ENCODE measurements around the gene OVCA2. TPM values are rescaled to one million over a fixed set of nuclear protein-coding genes. Genes with fewer than 3 reads are reported as not detected.
A peak's percentile ranks its signal among the peaks of the same experiment; 100 is the strongest.

OVCA2 gene
- polyA plus RNA-seq, 2 of the 4 experiments (the other 2 are of a cell fraction) = 54.6 to 66.3 TPM

DNA sequence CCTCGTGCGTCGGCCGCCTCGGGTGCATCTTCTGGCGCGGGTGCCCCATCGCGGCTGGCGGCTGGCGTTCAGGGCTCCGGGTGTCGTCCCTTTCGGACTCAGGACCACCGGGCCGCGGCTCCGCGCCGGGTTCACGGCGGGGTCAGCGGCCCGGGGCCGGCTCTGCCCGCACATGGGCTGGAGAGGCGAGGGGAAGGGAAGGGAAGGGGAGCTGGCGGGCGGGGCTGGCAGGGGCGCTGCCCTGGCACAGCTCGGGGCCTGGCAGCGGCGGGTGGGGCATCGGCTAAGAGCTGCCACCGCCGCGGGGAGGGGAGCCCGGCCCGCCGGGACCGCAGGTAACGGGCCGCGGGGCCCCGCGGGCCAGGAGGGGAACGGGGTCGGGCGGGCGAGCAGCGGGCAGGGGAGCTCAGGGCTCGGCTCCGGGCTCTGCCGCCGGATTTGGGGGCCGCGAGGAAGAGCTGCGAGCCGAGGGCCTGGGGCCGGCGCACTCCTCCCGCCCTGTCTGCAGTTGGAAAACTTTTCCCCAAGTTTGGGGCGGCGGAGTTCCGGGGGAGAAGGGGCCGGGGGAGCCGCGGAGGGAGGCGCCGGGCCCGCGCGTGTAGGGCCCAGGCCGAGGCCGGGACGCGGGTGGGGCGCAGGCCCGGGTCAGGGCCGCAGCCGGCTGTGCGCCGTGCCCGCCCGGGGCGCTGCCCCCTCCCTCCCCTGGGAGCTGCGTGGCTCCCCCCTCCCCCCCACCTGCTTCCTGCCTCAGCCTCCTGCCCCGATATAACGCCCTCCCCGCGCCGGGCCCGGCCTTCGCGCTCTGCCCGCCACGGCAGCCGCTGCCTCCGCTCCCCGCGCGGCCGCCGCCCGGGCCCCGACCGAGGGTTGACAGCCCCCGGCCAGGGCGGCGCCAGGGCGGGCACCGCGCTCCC lies 13.7 kb downstream of the OVCA2 start:
- ATAC-seq = no peak; a peak in 1 of 6 replicates
- peak overlapping the region; percentile 50 for H3K4me3 ChIP-seq
- 96% methylated on average over 57 of the region's 113 CpGs for WGBS (ENCODE audit: missing lambda C conversion rate)
- ChIA-PET CTCF (interaction anchor here (0.6 to 9.1 kb wide), 51 partner anchors 14 to 357 kb away, joined by 3 to 492 read pairs (median 8); partner anchors contain the start of genes OVCA2, SGSM2, SMG6 and SRR), POLR2A (interaction anchor here (0.5 to 1.2 kb wide), 3 partner anchors 181 to 228 kb away, joined by 3 to 8 read pairs (median 3); no protein-coding TSS in a partner anchor)
- 0 out of 3 replicates have a peak, but pooled peaks cover 5% of the 10 kb centered on the region for H3K4me1 ChIP-seq
- H3K27ac ChIP-seq = peak overlapping the region; percentile 30 to 82; a peak in 5 of 6 replicates
- H3K9me3 ChIP-seq = no peaks in the 10 kb centered on the region
- peak overlapping the region; percentile 96 for H3K4me2 ChIP-seq
- TF ChIP-seq SREBF2 (IDR thresholded peaks at IDR 0.05) (no peak), HOXA7 (CRISPR knock-in tag; IDR thresholded peaks at IDR 0.05) (no peak), POLR2A (IDR thresholded peaks at IDR 0.05; ENCODE audit: low read length) (no peak), SMC3 (IDR thresholded peaks at IDR 0.05) (no peak), ZC3H11A (IDR thresholded peaks at IDR 0.05) (no peak)
- TF ChIP-seq, protein P1, sequence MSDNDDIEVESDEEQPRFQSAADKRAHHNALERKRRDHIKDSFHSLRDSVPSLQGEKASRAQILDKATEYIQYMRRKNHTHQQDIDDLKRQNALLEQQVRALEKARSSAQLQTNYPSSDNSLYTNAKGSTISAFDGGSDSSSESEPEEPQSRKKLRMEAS (IDR thresholded peaks at IDR 0.05) = 0 out of 2 replicates have a peak, but pooled peaks have one; percentile 5
- FAIRE-seq = no peak
- DNase-seq (ENCODE audit: low read depth in 1 of 2, low spot score in 1 of 2) = no peak

DNA sequence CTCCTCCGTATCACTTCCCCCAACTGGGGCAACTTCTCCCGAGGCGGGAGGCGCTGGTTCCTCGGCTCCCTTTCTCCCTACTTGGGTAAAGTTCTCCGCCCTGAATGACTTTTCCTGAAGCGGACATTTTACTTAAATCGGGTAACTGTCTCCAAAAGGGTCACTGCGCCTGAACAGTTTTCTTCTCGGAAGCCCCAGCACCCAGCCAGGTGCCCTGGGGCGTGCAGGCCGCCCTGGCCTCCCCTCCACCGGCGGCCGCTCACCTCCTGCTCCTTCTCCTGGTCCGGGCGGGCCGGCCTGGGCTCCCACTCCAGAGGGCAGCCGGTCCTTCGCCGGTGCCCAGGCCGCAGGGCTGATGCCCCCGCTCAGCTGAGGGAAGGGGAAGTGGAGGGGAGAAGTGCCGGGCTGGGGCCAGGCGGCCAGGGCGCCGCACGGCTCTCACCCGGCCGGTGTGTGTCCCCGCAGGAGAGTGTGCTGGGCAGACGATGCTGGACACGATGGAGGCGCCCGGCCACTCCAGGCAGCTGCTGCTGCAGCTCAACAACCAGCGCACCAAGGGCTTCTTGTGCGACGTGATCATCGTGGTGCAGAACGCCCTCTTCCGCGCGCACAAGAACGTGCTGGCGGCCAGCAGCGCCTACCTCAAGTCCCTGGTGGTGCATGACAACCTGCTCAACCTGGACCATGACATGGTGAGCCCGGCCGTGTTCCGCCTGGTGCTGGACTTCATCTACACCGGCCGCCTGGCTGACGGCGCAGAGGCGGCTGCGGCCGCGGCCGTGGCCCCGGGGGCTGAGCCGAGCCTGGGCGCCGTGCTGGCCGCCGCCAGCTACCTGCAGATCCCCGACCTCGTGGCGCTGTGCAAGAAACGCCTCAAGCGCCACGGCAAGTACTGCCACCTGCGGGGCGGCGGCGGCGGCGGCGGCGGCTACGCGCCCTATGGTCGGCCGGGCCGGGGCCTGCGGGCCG lies 14.7 kb downstream of the OVCA2 start:
- no peak overlapping the region for H3K4me3 ChIP-seq
- H3K4me2 ChIP-seq = no peak overlapping the region
- 0 out of 3 replicates have a peak, but pooled peaks cover 5% of the 10 kb centered on the region for H3K4me1 ChIP-seq
- ChIA-PET CTCF (interaction anchor here (0.6 to 9.1 kb wide), 24 partner anchors 13 to 305 kb away, joined by 3 to 492 read pairs (median 10); partner anchors contain the start of gene OVCA2), POLR2A (interaction anchor here (1.2 kb wide), 1 partner anchor 188 kb away, joined by 3 read pairs; no protein-coding TSS in a partner anchor)
- DNase-seq (ENCODE audit: low read depth in 1 of 2, low spot score in 1 of 2) (no peak), ATAC-seq (no peak), FAIRE-seq (no peak)
- no peak overlapping the region for H3K27ac ChIP-seq
- 95% methylated on average over 61 of the region's 85 CpGs for WGBS (ENCODE audit: missing lambda C conversion rate)
- no peak for TF ChIP-seq CHD2 (IDR thresholded peaks at IDR 0.05; ENCODE audit: low read length, partially characterized antibody)
- TF ChIP-seq ZNF302 (CRISPR knock-in tag; IDR thresholded peaks at IDR 0.05) = no peak
- H3K9me3 ChIP-seq = no peaks in the 10 kb centered on the region

DNA sequence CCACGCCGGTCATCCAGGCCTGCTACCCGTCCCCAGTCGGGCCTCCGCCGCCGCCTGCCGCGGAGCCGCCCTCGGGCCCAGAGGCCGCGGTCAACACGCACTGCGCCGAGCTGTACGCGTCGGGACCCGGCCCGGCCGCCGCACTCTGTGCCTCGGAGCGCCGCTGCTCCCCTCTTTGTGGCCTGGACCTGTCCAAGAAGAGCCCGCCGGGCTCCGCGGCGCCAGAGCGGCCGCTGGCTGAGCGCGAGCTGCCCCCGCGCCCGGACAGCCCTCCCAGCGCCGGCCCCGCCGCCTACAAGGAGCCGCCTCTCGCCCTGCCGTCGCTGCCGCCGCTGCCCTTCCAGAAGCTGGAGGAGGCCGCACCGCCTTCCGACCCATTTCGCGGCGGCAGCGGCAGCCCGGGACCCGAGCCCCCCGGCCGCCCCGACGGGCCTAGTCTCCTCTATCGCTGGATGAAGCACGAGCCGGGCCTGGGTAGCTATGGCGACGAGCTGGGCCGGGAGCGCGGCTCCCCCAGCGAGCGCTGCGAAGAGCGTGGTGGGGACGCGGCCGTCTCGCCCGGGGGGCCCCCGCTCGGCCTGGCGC lies 15.4 kb downstream of the OVCA2 start:
- CTCF ChIA-PET = interaction anchor here (0.9 to 9.1 kb wide), 29 partner anchors 12 to 304 kb away, joined by 3 to 492 read pairs (median 8); partner anchors contain the start of gene OVCA2
- H3K4me2 ChIP-seq = no peak overlapping the region
- no peak for FAIRE-seq
- no peak for TF ChIP-seq CBX2 (IDR thresholded peaks at IDR 0.05; ENCODE audit: borderline replicate concordance, low read depth)
- no peak for TF ChIP-seq RAD21 (conservative IDR thresholded peaks at IDR 0.05 in 1 of 2, IDR thresholded peaks at IDR 0.05 in 1 of 2)
- TF ChIP-seq MAFK (IDR thresholded peaks at IDR 0.05; ENCODE audit: partially characterized antibody) = no peak
- no peak for TF ChIP-seq NR3C1 (IDR thresholded peaks at IDR 0.05)
- TF ChIP-seq ESRRA (IDR thresholded peaks at IDR 0.05; ENCODE audit: borderline replicate concordance, low read length) = no peak
- TF ChIP-seq EHMT2 (IDR thresholded peaks at IDR 0.05; ENCODE audit: low read depth) = no peak
- no peak for TF ChIP-seq TP53 (CRISPR knock-in tag; IDR thresholded peaks at IDR 0.05)
- TF ChIP-seq, protein P2, sequence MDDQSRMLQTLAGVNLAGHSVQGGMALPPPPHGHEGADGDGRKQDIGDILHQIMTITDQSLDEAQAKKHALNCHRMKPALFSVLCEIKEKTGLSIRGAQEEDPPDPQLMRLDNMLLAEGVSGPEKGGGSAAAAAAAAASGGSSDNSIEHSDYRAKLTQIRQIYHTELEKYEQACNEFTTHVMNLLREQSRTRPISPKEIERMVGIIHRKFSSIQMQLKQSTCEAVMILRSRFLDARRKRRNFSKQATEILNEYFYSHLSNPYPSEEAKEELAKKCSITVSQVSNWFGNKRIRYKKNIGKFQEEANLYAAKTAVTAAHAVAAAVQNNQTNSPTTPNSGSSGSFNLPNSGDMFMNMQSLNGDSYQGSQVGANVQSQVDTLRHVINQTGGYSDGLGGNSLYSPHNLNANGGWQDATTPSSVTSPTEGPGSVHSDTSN (IDR thresholded peaks at IDR 0.05) = no peak
- no peak for TF ChIP-seq NFE2L2 (conservative IDR thresholded peaks at IDR 0.05; ENCODE audit: low read length)
- no peak for TF ChIP-seq HOXB13 (CRISPR knock-in tag; IDR thresholded peaks at IDR 0.05; ENCODE audit: low read depth)
- TF ChIP-seq, protein P3, sequence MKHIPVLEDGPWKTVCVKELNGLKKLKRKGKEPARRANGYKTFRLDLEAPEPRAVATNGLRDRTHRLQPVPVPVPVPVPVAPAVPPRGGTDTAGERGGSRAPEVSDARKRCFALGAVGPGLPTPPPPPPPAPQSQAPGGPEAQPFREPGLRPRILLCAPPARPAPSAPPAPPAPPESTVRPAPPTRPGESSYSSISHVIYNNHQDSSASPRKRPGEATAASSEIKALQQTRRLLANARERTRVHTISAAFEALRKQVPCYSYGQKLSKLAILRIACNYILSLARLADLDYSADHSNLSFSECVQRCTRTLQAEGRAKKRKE (CRISPR knock-in tag; IDR thresholded peaks at IDR 0.05; ENCODE audit: low read depth) = no peak
- TF ChIP-seq FOSL2 (IDR thresholded peaks at IDR 0.05) = no peak
- TF ChIP-seq FOSL2 (CRISPR knock-in tag; IDR thresholded peaks at IDR 0.05) = no peak
- TF ChIP-seq RARB (CRISPR knock-in tag; IDR thresholded peaks at IDR 0.05) = no peak
- no peak for TF ChIP-seq TFCP2L1 (CRISPR knock-in tag; IDR thresholded peaks at IDR 0.05)
- no peak for TF ChIP-seq BHLHE40 (IDR thresholded peaks at IDR 0.05; ENCODE audit: low read depth, low read length)
- no peak overlapping the region for H3K4me3 ChIP-seq
- 96% methylated on average over 65 of the region's 81 CpGs for WGBS (ENCODE audit: missing lambda C conversion rate)
- 0 out of 3 replicates have a peak, but pooled peaks cover 5% of the 10 kb centered on the region for H3K4me1 ChIP-seq
- H3K27ac ChIP-seq = no peak overlapping the region
- DNase-seq (ENCODE audit: low read depth in 1 of 2, low spot score in 1 of 2) = no peak
- H3K9me3 ChIP-seq = no peaks in the 10 kb centered on the region
- ATAC-seq = no peak
- POLR2A ChIA-PET = interaction anchor here (1.2 kb wide), 1 partner anchor 187 kb away, joined by 3 read pairs; no protein-coding TSS in a partner anchor

Measured in A549 (cell line).